Esophagus muscularis mucosa (tissue), 3 donors: ENCODE measurements around the gene ALKBH1.

ENCODE experiments used
- POLR2AphosphoS5 ChIP-seq, 2 donors: sonication (generic); formaldehyde crosslinking; IDR thresholded peaks; one replicate each; pipeline ENCODE4 v1.6.1; 2017; ENCODE audit warnings: antibody characterized with exemption in 2 of 2
- TF ChIP-seq, protein P1 (sequence below), 3 experiments: fragments of 200-600 bp in 2 of 3; fragments of 450-650 bp in 1 of 3; sonication (generic) in 2 of 3; IDR thresholded peaks; one replicate each; pipeline ENCODE4 v1.5.1; 2017 to 2019; ENCODE audit warnings: antibody characterized with exemption in 3 of 3, mild to moderate bottlenecking in 2 of 3, moderate library complexity in 1 of 3

- TF ChIP-seq, protein P1, sequence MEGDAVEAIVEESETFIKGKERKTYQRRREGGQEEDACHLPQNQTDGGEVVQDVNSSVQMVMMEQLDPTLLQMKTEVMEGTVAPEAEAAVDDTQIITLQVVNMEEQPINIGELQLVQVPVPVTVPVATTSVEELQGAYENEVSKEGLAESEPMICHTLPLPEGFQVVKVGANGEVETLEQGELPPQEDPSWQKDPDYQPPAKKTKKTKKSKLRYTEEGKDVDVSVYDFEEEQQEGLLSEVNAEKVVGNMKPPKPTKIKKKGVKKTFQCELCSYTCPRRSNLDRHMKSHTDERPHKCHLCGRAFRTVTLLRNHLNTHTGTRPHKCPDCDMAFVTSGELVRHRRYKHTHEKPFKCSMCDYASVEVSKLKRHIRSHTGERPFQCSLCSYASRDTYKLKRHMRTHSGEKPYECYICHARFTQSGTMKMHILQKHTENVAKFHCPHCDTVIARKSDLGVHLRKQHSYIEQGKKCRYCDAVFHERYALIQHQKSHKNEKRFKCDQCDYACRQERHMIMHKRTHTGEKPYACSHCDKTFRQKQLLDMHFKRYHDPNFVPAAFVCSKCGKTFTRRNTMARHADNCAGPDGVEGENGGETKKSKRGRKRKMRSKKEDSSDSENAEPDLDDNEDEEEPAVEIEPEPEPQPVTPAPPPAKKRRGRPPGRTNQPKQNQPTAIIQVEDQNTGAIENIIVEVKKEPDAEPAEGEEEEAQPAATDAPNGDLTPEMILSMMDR (IDR thresholded peaks at IDR 0.05), result no peak
- TF ChIP-seq POLR2AphosphoS5 (IDR thresholded peaks at IDR 0.05), result no peak
These were observed 82.5 kb downstream of the ALKBH1 start for GRCh38 chr14:77625360-77625759.
